ENCODE data around the gene FAM181A.

Gene FAM181A

DNA sequence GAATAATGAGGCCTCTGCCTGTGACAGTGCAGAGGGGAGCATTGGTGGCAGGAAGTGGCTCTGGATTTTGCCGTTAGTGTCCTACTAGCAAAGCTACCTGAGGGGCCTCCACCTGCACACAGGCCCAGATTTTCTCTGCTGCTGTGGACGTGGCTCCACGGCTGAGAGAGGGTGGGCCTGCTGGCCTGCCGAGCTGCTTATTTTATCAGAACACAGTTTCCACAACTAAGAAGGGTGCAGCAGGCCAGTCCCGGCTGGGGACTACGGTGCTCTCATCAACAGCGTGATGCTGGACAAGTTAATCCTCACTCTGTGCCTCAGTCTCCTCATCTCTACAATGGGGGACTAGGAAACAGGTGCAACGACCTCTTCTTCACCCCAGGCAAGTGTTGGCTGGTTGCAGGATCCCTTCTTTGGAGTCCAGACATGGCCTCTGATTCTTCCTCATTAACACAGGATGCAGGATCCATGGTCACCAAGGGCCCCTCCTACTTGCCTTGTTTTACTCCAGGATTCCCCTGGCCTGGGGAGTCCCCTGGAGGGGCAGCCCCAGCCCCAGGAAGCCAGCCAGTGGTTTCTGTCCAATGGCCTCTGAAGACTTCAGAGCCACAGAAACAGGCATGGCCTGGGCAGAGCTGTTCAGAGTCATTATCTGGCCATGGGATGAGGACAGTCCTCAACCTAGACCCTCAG lies 3.3 kb downstream of the FAM181A start:
- no peak for FAIRE-seq

DNA sequence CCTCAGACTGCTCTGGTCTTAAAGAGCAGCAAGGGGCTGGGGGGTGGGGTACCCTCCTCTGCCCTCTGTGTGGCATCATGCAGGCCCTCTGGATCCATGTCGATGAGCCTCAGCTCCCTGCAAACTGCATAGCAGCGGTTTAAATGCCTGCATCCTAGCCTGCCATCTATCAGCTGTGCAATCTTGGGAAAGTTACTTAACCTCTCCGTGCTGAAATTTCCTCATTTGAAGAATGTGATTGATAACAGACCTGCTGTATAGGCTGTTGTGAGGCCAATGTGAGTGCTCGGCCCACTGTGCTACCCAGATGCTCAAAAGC lies 3.8 kb downstream of the FAM181A start:
- no peak for FAIRE-seq

DNA sequence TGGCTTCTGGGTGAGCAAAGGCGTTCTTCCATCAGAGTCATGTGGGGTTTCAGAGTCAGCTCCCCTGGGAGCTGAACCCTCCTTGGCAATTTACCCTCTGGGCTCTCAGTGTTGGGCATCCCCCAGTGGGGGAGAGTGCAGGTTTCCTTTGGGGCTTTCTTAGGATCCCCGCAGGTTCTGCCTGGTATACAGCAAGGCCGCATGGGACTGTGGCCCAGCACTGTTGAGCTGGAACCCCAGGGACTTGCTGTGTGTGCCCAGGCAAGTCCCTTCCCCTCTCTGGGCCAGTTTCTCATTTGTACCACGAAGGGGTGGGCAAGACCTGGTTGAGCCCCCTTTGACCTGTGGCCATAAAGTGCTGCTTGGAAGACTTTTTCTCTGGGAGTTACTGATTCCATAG lies 5.5 kb downstream of the FAM181A start:
- FAIRE-seq, result no peak

DNA sequence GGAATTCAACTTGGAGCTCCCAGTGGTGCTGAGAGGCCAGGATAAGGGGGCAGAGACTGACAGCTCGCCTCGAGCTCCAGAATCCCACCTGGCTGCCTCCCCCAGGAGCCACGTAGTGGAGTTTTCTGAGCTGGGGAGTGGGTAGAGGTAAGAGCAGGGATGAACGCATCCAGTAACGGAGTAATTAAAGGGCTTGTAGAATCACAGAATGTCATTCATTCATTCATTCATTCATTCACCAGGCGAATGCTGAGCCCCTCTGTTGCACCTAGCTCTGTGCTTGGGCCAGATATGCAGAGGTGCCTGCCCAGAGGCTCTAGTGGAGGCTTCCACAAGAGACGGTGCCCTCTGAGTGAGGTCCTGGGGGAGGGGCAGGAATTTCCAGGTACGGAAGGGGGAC lies 8.1 kb downstream of the FAM181A start:
- no peak for FAIRE-seq

DNA sequence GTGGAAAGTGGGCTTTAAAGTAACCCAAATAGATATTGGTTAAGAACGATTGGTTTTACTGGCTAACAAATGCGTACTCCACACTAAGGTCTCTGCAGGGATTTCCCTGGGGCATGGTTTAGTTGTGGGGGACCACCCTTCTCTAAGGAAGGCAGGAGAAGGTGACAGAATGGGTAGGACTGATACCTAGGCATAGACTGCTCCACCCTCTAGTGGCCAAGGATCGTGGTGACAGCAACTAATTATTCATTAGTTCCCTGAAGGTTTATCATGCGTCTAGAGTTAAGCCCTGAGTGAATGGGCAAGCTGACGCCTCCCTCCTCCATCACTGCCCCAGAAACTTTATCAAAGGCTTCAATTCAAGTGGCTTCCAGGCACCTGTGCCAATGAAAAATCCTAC lies 9.1 kb downstream of the FAM181A start:
- no peak for FAIRE-seq

DNA sequence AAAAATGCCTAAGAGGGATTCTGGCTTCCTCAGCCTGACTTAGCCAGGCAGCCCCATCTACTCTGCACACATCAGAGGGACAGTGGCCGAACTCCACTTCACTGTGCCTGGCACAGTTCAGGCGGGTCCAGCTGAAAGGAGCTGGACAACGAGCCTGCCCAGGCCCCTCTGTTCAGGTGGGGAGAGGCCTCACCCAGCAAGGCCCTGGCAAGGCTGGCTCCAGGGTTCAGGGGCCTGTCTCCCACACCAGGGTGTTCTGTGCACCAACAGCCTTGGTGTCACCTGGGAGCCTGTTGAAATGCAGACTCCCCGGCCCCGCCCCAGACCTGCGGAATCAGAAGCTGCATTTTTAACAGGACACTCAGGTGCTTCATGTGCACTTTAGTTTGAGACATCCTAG lies 9.8 kb downstream of the FAM181A start:
- no peak for FAIRE-seq

DNA sequence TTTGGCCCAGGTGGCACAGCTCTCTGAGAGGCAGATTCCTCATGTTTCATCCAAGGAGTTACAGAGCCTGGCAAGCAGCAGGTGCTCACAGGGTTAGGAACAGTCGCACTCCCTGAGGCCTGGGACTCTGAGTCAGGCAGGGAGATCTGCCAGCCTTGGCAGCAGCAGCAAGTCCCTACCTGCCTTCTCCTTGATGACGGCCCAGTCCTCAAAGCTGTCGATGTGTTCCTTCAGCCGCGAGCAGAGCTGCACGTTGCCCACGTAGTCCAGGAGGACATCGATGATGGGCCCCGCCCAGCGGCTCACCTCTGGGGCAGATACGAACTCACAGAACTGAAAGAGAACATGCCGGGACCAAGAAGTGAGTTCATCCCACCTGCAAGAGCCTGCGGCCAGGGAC lies 10.4 kb downstream of the FAM181A start:
- no peak for FAIRE-seq

DNA sequence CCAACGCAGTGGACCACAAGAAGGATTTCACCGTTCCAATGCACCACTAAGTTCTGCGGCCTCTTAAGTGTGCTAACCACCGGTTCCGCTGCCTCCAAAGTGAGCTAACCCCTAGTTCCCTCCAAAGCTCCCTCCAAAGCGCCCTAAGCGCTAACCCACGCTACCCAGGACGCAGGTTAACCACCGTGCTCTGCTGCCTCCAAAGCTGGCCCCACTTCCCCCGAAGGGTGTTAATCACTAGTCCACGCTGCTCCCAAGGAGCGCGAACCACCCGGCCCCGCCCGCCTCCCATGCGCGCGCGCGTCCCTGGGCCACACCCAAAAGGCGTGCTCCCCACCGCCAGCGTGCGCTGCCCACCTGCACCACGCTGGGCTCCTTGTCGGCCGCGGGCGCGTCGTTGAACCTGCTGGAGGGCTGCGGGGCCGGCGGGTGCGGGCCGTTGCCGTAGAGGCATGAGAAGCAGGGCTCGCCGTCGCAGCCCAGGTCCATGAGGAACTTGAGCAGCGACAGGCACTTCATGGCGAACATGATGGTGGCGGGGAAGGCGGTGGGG lies 11.7 kb downstream of the FAM181A start:
- no peak for FAIRE-seq

DNA sequence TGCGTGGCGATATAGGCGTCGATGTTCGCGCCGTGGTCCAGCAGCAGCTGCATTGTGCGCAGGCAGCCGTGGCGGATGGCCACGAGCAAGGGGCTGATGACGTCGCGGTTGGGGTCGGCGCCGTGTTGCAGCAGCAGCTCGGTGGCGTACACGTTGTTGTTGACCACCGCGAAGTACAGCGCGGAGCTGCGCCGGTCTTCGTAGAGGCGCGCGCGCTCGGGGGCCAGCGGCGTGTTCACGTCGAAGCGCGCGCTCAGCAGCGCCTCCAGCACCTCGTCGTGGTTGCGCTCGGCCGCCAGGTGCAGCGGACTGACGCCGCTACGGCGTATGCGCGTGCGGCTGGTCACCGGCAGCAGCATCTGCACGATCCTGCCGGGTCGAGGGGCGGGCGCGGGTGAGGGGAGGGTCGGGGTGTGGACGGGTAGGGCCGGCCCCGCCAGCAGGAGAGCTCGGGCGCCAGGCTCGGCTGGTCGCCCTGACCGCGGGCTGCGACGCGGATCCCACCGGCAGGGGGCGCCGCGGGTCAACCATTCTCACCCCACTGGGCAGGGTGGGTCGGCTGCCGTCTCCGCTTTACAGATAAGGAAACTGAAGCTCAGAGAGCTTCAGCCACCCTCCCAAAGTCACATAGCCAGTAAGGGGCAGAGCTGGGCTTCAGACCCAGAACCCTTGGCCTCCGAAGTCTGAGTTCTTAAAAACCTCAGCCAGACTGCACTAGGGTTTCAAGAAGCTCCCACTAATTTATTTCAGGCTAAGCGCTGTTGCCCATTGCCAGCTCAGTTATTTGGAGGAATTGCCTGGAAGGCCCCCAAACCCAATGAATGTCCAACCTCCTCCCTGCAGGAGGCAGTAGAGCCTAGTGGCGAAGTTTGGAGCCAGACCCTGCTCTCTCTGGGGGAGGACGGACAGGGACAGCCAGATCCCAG lies 12.4 kb downstream of the FAM181A start:
- FAIRE-seq, result no peak

DNA sequence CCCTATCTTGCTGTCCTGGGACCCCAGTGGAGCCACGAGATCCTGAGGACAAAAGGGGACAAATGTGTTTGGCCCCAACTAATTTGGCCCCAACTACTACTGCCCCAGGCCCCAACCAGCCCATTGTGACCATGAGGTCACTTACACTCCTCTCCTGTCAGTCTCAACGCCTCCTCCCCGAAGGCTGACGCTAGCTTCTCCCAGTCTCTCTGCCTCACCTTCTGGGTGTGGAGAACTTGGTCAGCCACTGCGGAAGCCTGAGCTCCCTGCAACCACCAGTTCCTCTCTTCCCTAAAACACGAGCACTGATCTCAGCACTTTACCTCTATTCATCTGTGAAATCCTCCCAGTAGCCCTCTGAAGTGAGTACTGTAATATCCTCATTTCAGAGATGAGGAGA lies 13.3 kb downstream of the FAM181A start:
- no peak for FAIRE-seq

DNA sequence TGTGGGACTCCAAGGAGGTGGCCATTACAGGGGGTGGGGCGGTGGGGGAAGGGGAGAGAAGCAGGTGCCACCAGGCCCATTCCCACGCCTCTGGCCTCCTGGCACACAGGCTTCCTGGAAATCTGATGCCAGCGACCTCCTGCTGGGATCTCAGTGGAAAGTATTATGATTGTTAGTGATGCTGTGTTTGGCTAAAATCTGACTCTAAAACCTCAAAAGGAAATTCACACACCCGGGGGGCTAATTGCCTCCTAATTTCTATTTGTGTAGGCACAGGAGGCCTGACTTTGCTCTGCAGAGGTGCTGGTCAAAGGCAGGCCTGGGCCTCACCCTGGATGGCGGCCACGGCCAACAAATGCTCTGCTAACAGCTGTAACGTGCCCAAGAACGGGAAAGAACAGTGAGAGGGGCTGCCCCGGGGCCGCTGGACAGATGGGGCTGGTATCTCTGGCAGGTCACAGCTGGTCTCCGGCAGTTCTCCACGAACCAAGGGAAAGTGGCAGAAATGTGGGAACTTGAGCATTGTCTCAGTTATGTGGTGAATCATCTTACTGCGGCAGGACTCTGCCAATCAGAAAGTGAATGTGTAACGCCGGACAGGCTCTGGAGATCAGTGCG lies 14.3 kb downstream of the FAM181A start:
- no peak for FAIRE-seq

DNA sequence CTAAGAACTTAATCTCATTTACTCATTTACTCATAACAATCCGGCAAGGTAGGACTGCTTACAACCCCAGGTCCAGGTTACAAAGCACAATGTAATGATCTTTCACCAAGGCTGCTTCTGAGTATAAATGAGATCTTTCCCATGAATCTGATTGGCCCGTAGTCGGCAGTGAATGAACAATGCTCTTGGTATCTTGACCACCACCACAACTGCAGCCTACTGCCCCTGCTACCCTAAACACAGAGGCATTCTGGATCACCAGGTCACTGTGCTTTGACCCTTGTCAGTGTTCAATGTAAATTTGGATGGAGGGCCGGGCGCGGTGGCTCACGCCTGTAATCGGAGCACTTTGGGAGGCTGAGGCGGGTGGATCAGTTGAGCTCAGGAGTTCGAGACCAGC lies 15.9 kb downstream of the FAM181A start:
- FAIRE-seq, result no peak

DNA sequence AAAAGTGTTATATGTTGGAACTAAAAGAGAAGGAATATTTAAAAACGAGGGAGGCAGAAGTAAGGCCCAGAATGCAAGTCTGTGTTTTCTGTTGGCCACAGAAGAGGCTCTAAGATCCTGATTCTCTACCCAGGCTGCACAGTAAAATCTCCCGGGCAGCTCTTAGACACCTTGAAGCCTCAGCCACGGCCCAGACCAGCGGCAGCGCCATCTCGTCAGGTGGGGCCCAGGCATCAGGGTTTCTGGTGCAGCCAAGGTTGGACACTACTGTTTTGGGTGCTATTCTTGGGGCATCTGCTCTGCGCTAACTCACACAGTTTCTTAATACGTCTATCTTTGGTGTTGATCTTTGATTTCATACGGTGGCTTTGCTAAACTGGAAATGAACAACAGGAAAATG lies 16.8 kb downstream of the FAM181A start:
- FAIRE-seq, result no peak

DNA sequence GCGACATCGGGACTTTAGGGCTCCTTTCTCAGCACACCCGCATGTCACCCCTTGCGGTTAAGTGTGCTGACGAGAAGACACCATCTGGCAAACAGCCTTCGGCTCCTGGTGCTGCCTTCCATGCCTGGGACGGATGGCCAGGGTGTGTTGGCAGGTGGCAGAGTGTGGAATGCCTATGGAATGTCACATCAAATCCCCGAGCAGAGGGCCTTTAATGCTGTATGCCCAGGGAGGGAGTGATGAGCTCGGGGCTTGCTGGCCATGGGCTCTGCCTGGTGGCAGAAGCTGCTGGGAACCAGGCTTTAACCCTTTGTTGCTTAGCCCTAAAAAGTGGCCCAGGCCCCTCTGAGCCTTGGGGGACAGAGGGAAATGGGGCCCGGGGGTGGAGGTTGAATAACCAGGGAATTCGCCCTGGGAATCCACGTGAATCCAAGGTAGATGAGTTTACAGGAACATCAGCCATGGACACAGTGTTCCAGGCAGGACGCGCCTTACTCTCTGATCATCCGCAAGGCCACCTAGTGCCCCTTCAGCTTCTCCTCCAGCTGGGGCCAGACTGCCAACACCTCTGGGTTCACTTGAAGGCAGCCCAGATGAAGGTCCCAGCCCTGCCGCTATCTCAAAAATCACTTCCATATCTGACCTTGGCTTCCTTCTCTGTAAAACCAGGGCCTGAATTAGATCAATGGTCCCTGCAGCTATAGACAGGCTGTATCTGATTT lies 17.4 kb downstream of the FAM181A start:
- FAIRE-seq, result no peak

DNA sequence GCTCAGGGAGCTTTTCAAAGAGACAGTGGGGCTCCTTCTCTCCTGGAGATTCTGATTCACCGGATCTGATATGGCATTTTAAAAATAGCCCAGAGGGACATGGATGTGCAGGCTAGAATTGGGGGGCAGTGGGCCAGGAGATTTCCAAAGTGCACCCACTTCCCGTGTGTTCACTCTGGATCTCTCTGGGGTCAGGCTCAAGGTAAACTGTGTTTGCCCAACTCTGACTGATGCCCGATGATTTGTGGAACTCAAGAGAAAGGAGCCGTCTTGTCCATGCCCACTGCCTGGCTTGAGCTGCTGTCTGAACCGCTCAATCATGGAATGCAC lies 17.9 kb downstream of the FAM181A start:
- no peak for FAIRE-seq

DNA sequence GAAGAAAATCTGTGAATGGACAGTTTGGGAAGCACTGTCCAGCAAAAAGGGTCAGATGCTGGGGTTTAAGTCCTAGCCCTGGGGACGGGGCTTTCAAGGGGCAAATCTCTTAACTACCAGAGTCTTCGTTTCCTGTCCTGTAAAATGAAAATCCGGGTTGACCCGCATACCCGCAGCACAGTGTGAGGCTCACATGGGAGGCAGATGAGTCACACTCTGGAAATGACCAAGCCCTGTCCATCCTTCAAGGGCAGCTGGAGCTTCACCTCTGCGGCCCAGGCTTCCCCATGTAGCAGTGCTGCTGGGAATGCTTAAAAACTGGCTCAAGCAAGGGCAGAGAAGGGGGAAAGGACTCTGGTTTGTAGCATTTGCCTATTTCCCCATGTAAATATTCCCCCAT lies 19.0 kb downstream of the FAM181A start:
- FAIRE-seq, result no peak

DNA sequence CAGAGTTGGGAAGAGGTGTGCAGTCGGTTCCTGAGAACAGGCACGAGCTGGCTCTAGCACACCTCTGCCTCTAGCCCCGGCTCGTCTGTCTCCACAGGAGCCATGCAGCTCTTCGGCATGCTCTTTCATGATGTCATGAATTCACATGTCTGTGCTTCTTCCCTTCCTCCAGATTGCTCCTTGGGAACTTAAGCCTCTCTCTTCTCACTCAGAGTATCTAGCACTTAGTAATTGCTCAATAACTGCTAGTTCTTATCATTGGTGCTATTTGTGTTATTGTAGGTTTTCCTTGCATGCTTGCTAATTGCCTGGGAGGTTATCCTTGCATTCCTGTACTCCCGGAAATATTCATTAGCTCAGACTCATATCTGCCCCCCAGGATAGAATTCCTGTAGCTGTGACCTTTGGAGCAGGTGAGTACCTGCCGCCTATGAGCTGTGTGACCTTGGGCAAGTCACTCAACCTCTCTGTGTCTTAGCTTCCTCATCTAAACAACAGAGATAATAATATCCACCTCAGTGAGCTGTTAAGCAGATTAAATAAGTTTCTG lies 19.5 kb downstream of the FAM181A start:
- FAIRE-seq, result no peak

DNA sequence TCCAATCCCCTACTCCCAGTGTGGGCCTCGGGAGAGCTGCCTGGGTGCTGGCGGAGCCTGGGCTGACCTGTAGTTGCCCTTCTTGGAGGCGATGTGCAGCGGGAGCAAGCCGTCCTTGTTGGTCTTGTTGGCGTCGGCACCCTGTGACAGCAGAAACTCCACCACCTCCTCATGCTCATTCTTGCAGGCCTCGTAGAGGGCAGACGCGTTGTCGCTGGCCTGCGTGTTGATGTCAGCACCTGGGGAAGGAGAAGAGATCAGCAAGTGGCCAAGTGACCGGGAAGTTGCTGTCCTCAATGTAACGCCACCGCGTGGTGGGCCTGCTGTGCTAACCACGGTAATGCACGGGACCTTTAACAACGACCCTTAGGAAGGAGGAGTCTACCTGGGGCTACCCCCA lies 20.1 kb downstream of the FAM181A start:
- FAIRE-seq, result no peak

DNA sequence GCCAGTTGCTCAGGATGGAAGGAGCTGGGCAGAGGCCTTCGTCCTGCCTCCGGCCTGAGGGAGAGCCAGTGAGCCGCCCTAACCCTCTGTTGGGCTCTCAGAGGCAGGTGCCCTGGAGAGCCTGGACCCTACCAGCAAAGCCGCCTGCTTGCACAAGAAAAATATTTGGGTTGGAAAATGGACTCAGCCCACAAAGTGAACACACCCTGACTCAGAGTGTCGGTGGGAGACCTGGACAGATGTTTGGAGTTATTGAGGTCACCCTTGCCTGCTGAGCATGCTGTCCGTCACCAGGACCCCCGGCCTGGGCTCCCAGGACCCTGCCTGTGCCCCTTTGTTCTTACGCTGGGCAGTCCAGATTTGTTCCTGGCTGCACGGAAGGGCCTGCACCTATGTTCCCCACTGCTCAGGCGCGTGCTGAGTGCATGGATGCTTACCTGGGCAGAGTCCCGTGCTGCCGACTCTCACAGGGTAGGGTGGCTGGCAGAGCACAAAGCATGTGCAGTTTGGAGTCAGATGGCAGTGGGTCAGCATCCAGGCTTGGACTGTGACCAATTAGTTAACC lies 22.4 kb downstream of the FAM181A start:
- FAIRE-seq, result no peak

DNA sequence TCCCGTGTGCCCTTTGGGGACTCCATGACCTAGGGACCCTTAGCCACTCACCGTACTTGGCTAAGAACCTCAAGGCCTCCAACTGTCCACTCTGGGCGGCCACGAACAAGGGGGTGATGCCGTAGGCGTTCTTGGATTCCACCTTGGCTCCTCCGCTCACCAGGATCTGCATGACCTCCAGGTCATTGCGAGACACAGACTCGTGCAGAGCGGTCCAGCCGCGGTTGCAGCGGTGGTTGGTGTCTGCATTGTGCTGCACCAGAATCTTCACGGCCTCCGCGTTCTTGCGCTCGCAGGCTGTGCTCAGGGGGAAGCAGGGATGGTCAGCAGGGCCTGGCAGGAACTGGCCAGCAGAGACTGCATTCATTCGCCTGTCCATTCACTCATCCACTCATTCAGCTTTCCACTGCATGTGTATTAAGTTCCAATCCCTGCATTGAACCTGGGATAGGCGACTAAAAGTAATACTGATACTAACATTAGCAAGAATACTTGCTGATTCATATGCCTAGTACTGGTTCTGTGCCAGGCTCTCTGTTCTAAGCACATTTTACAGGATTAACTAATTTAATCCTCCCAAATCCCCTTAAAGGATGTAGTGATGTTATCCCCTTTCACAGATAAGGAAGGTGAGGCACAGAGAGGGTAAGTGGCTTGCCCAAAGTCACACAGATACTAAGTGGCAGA lies 23.9 kb downstream of the FAM181A start:
- no peak for FAIRE-seq

DNA sequence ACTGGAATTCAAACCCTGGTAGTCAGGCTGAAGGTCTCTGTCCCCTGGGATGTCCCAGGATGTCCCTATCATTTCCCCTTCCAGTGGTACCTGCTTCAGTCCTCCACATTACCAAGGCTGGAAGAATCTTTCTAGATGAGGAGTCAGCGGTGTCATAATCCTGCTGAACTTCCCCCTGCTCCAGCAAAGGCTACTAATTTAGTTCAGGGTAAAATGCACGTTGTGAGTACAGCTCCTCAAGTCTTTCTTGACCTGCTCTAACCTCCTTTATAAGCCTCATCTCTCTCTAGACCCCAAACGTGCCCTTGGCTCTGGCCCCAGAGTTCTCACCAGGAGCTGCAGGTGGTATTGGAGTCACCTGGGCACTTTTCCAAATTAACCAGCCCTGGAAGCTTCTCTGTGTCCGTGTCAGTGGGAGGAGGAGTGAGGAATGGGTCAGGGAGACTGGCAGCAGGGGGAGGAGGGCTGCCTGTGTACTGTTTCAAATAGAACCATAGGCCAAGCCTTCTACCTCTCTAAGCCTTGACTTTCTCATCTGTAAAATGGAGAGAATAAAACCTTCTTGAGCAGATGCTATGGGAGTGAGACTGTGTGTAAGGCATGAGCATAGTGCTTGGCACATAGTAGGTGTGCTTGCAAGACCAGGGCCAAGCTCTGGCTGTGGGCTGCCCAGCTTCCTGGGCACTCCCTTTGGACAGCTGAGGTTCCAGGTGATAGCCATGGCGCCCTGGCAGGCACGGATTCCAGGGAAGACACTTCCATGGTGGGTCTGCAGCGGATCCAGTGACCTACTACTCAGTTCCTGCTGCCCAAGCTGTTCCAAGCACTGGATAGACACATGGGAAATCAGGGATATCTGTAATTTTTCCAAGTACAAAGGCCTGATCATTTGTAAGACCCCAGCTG lies 24.7 kb downstream of the FAM181A start:
- no peak for FAIRE-seq

Measured in A204.1 (cell line).